ENCODE data around the gene ITGB8.
"Not testable (repeated sequence)": the region's sequence is repeated elsewhere in the genome, so short reads cannot be mapped to it uniquely, and the experiment has no call there.

The ITGB8 gene

DNA sequence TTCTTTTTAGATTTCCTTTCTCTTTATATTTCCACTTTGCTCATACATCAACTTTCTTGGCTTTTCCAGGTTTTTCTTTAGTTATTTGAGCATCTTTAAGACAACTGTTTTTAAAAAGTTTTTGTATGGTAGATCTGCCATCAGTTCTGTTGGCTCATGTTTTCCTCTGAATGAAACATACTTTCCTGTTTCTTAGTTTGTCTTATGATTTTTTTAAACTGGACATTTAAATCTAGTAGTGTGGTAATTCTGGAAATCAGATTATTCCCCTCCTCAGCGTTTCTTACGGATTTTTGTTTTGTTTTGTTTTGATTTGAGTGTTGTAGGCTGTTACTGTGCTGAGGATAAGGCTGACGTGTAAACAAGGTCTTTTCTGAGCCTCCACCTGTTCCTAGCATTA lies 33.8 kb upstream of the ITGB8 start:
- Histone ChIP-seq H3K27ac (ENCODE audit: low read depth, low read length) (no peak overlapping the region), H3K79me2 (ENCODE audit: control insufficient read depth, insufficient read depth, low read length, unreplicated experiment) (no peaks in the 10 kb centered on the region), H3K27me3 (ENCODE audit: insufficient read depth, low read length) (no peaks in the 10 kb centered on the region), H3K4me3 (ENCODE audit: low read depth, low read length) (no peak overlapping the region), H2AFZ (ENCODE audit: low read length, unreplicated experiment) (no peak overlapping the region), H3K4me1 (ENCODE audit: control insufficient read depth, insufficient read depth, low read length, unreplicated experiment) (peaks cover 15% of the 10 kb centered on the region), H3K36me3 (ENCODE audit: insufficient read depth, low read length) (no peaks in the 10 kb centered on the region; the same call in 1 of the 2 replicates)

DNA sequence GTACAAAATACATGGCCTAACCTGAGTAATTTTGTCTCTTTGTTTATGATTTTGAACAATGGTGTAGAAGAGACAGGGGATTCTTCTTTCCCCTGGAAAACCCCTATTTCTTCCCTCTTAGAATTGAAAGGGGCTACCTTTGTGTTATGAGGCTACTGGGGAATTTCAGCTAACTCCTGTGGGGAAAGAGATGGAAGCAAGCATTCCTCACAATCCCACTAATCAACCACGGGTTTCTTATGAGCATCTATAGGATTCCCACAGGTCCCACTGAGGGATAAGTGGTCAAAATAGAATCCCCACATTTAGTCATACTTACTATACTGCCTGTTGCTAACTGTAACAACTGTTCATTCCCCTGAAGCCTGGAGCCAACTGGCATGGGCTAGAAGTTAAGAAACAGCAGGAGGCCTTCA lies 32.2 kb upstream of the ITGB8 start:
- Histone ChIP-seq H3K4me1 (ENCODE audit: control insufficient read depth, insufficient read depth, low read length, unreplicated experiment) (peaks cover 15% of the 10 kb centered on the region), H2AFZ (ENCODE audit: low read length, unreplicated experiment) (no peak overlapping the region), H3K27ac (ENCODE audit: low read depth, low read length) (no peak overlapping the region), H3K36me3 (ENCODE audit: insufficient read depth, low read length) (no peaks in the 10 kb centered on the region; the same call in 1 of the 2 replicates), H3K27me3 (ENCODE audit: insufficient read depth, low read length) (no peaks in the 10 kb centered on the region), H3K79me2 (ENCODE audit: control insufficient read depth, insufficient read depth, low read length, unreplicated experiment) (no peaks in the 10 kb centered on the region), H3K4me3 (ENCODE audit: low read depth, low read length) (no peak overlapping the region)

DNA sequence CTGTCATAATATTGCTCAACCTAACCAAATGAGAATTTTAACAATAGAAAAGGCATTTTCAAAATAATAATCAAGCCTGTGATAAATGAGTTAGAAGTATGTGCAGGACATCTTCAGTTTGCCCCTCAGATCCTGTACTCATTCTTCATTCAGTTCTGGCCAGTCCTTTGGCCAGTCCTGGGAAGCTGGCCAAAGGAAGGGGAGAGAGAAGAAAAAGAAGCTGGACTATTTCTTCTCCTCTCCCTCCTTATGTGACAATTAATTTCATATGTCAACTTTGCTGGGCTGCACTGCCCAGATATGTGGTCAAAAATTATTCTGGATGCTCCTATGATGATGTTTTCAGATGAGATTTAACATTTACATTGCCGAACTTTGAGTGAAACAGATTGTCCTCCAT lies 31.6 kb upstream of the ITGB8 start:
- Histone ChIP-seq H3K79me2 (ENCODE audit: control insufficient read depth, insufficient read depth, low read length, unreplicated experiment) (no peaks in the 10 kb centered on the region), H3K4me3 (ENCODE audit: low read depth, low read length) (no peak overlapping the region), H3K36me3 (ENCODE audit: insufficient read depth, low read length) (no peaks in the 10 kb centered on the region; the same call in 1 of the 2 replicates), H3K4me1 (ENCODE audit: control insufficient read depth, insufficient read depth, low read length, unreplicated experiment) (peaks cover 15% of the 10 kb centered on the region), H2AFZ (ENCODE audit: low read length, unreplicated experiment) (no peak overlapping the region), H3K27me3 (ENCODE audit: insufficient read depth, low read length) (no peaks in the 10 kb centered on the region), H3K27ac (ENCODE audit: low read depth, low read length) (no peak overlapping the region)

DNA sequence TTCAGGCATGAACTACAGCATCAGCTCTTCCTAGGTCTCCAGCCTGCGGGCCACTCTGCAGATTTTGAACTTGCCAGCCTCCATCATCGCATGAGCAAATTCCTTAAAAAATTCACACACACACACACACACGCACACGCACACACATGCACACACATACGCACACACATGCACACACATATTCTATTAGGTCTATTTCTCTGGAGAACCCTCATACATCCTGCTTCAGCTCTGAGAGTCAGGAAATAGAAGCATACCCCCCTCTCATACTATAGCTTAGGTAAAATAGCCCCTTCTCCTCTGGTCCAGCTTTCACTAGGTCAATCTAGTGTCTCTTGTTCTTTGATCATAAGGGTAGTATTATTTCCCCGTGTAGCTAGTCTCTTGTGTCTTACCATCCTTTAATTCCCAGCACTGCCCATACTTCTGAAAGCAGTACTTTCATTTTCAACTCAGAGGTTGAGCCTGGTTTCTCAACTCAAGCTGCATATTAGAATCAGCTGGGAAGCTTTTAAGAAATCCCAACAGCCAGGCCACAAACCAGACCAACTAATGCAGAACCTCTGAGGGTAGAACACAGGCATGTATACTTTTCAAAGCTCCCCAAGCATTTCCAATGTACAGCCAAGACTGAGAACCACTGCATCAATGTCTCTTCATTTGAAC lies 30.9 kb upstream of the ITGB8 start:
- Histone ChIP-seq H3K36me3 (ENCODE audit: insufficient read depth, low read length) (no peaks in the 10 kb centered on the region; the same call in 1 of the 2 replicates), H3K79me2 (ENCODE audit: control insufficient read depth, insufficient read depth, low read length, unreplicated experiment) (no peaks in the 10 kb centered on the region), H3K4me1 (ENCODE audit: control insufficient read depth, insufficient read depth, low read length, unreplicated experiment) (peaks cover 15% of the 10 kb centered on the region), H2AFZ (ENCODE audit: low read length, unreplicated experiment) (peak overlapping the region; percentile 82), H3K4me3 (ENCODE audit: low read depth, low read length) (peak overlapping the region; percentile 33; the same call in 1 of the 2 replicates), H3K27me3 (ENCODE audit: insufficient read depth, low read length) (no peaks in the 10 kb centered on the region), H3K27ac (ENCODE audit: low read depth, low read length) (no peak overlapping the region)

DNA sequence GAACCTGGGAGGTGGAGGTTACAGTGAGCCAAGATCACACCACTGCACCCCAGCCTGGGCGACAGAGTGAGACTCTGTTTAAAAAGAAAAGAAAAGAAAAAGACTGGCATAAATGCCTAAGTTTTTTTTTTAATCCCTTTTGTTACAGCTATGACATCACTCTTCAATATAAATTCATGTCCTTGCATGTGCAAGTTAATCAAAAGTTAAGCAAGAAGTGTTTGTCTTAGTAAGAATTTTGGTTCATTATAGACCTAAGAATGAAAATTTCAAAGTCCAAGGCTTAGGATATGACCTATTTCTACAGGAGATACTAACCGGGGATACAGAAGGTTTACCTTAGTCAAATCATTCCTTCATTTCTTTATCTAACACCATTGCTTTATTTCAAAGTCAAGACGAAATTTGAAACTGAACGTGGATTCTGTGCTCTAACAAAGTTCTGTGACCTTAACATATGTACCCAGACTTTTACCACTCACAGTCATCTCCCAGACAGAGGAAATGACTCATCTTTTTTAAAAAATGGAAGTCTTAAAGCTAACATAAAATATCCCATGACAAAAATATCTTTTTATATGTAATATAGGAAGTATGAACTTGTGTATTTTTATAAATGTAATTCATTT lies 29.3 kb upstream of the ITGB8 start:
- H2AFZ ChIP-seq (ENCODE audit: low read length, unreplicated experiment), result peak overlapping the region; percentile 3
- no peaks in the 10 kb centered on the region for H3K79me2 ChIP-seq (ENCODE audit: control insufficient read depth, insufficient read depth, low read length, unreplicated experiment)
- peak overlapping the region; percentile 68 for H3K27ac ChIP-seq (ENCODE audit: low read depth, low read length)
- H3K36me3 ChIP-seq (ENCODE audit: insufficient read depth, low read length), result no peaks in the 10 kb centered on the region
- no peak overlapping the region for H3K4me3 ChIP-seq (ENCODE audit: low read depth, low read length)
- no peaks in the 10 kb centered on the region for H3K27me3 ChIP-seq (ENCODE audit: insufficient read depth, low read length)
- peaks cover 15% of the 10 kb centered on the region for H3K4me1 ChIP-seq (ENCODE audit: control insufficient read depth, insufficient read depth, low read length, unreplicated experiment)

DNA sequence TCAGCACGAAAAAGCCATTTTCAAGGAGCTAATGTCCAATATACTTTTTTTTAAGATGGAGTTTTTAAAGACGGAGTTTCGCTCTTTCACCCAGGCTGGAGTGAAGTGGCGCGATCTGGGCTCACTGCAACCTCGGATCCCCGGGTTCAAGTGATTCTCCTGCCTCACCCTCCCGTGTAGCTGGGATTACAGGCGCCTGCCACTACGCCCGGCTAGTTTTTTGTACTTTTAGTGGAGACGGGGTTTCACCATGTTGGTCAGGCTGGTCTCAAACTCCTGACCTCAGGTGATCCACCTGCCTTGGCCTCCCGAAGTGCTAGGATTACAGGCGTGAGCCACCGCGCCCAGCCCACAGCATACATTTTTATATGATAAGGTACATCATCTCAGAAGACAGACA lies 28.4 kb upstream of the ITGB8 start:
- not testable (repeated sequence) for H3K79me2 ChIP-seq (ENCODE audit: control insufficient read depth, insufficient read depth, low read length, unreplicated experiment); H3K4me3 ChIP-seq (ENCODE audit: low read depth, low read length); H2AFZ ChIP-seq (ENCODE audit: low read length, unreplicated experiment); H3K27me3 ChIP-seq (ENCODE audit: insufficient read depth, low read length); H3K36me3 ChIP-seq (ENCODE audit: insufficient read depth, low read length)
- Histone ChIP-seq H3K4me1 (ENCODE audit: control insufficient read depth, insufficient read depth, low read length, unreplicated experiment) (peaks cover 21% of the 10 kb centered on the region), H3K27ac (ENCODE audit: low read depth, low read length) (peak overlapping the region; percentile 68; the same call in 1 of the 2 replicates)

DNA sequence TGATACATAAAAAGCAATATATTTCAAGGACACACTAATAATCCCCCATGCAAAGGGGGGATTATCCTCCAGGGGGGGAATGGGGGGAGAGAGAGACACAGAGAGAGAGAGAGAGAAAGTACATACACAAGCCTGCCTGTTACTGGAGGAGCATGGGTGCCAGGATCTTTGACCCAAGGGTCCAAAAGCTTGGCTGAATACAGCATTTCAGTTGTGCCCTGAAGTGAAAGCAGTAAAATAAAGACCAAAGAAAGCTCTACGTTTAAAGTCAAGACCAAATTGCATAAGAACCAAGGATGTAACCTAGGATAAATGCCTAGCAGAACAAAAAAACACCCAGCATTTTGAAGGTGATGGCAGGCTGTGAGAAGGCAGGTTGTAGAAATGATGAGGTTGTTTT lies 27.8 kb upstream of the ITGB8 start:
- H2AFZ ChIP-seq (ENCODE audit: low read length, unreplicated experiment), result no peak overlapping the region
- H3K4me3 ChIP-seq (ENCODE audit: low read depth, low read length), result no peak overlapping the region
- no peak overlapping the region for H3K27ac ChIP-seq (ENCODE audit: low read depth, low read length)
- no peaks in the 10 kb centered on the region for H3K79me2 ChIP-seq (ENCODE audit: control insufficient read depth, insufficient read depth, low read length, unreplicated experiment)
- no peaks in the 10 kb centered on the region for H3K36me3 ChIP-seq (ENCODE audit: insufficient read depth, low read length)
- H3K4me1 ChIP-seq (ENCODE audit: control insufficient read depth, insufficient read depth, low read length, unreplicated experiment), result peaks cover 21% of the 10 kb centered on the region
- H3K27me3 ChIP-seq (ENCODE audit: insufficient read depth, low read length), result no peaks in the 10 kb centered on the region

DNA sequence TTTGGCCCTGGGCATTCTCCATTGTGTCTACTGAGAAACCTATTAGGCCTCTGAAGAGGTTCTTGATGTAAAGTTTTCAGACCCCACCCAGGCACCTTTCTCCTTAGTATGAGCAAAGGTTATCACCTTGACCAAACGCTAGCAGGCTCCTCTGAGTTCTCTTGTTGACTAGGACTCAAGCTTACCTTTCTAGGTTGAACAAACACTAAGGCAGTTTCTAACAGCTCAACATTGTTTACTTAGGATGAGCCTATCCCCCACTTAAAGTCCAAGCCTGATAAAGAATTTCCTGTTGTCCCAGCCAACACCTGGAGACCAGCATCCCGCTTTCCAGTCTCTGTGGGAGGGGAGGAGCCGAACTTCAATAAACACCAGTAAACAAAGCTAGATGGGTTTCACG lies 26.3 kb upstream of the ITGB8 start:
- H2AFZ ChIP-seq (ENCODE audit: low read length, unreplicated experiment), result no peak overlapping the region
- H3K79me2 ChIP-seq (ENCODE audit: control insufficient read depth, insufficient read depth, low read length, unreplicated experiment), result no peaks in the 10 kb centered on the region
- H3K36me3 ChIP-seq (ENCODE audit: insufficient read depth, low read length), result no peaks in the 10 kb centered on the region
- H3K4me1 ChIP-seq (ENCODE audit: control insufficient read depth, insufficient read depth, low read length, unreplicated experiment), result peaks cover 21% of the 10 kb centered on the region
- no peak overlapping the region for H3K27ac ChIP-seq (ENCODE audit: low read depth, low read length)
- no peaks in the 10 kb centered on the region for H3K27me3 ChIP-seq (ENCODE audit: insufficient read depth, low read length)
- no peak overlapping the region for H3K4me3 ChIP-seq (ENCODE audit: low read depth, low read length)

DNA sequence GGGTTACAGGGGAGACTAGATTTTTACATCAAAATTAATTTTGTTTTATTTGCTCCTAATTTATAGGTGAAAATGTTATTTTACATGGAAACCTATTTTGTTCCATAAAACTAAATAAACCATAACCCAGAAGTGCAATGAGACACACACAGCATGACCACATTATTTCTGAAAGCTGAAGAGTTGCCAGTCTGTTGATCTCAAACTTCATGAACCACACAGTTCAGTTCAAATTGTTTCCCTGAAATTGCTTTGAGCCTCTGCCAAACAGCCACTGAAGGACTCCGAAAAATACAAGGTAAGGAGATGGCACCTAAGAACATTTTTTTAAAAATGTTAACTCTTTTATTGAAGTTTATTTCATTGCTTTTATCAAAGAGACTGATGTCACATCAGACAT lies 25.0 kb upstream of the ITGB8 start:
- Histone ChIP-seq H3K27ac (ENCODE audit: low read depth, low read length) (no peak overlapping the region), H2AFZ (ENCODE audit: low read length, unreplicated experiment) (no peak overlapping the region), H3K79me2 (ENCODE audit: control insufficient read depth, insufficient read depth, low read length, unreplicated experiment) (no peaks in the 10 kb centered on the region)

DNA sequence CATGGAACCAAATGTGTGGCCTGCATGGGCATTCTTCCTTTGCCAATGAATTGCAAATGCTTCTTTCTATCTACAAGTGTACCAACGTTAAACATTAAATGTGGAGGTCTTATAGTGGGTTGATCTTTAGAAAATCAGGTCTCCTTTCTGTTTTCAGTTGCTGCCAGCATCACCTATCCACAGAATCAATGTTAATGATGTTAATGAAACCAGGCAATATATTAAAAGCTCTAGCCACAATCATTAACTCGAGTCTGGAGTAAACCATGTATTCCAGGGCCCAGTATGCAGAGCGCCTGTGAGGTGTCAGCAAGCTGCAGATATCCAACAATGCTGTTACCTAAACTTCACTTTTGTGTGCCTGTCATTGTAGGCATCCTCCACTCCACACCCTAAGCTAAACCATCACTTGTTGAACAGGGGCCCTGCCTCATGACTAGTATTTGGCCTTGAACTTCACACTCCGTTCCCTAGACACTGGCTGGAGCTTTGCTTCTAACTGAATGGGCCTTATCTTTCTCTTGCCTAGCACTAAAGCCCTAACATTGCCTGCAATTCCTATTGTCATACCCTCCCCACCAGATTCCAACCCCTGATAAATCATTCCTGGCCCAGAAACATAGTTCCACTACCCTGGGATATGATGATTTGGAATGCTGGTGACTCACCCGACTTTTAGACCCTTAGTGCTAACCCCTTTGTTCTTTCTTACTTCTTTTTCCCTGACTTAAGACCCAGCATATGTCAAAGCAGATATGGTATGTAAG lies 24.3 kb upstream of the ITGB8 start:
- H3K27me3 ChIP-seq (ENCODE audit: insufficient read depth, low read length), result no peaks in the 10 kb centered on the region
- H3K27ac ChIP-seq (ENCODE audit: low read depth, low read length), result peak overlapping the region; percentile 54
- peaks cover 15% of the 10 kb centered on the region for H3K4me1 ChIP-seq (ENCODE audit: control insufficient read depth, insufficient read depth, low read length, unreplicated experiment)

More for the DNA sequence above, 25.0 kb upstream of the ITGB8 start:
- Histone ChIP-seq H3K36me3 (ENCODE audit: insufficient read depth, low read length) (no peaks in the 10 kb centered on the region), H3K4me1 (ENCODE audit: control insufficient read depth, insufficient read depth, low read length, unreplicated experiment) (peaks cover 15% of the 10 kb centered on the region), H3K27me3 (ENCODE audit: insufficient read depth, low read length) (no peaks in the 10 kb centered on the region), H3K4me3 (ENCODE audit: low read depth, low read length) (no peak overlapping the region)

More for the DNA sequence above, 24.3 kb upstream of the ITGB8 start:
- Histone ChIP-seq H2AFZ (ENCODE audit: low read length, unreplicated experiment) (no peak overlapping the region), H3K79me2 (ENCODE audit: control insufficient read depth, insufficient read depth, low read length, unreplicated experiment) (no peaks in the 10 kb centered on the region), H3K36me3 (ENCODE audit: insufficient read depth, low read length) (no peaks in the 10 kb centered on the region), H3K4me3 (ENCODE audit: low read depth, low read length) (no peak overlapping the region)
